Mucosa of gallbladder (tissue), 1 donor: ENCODE measurements around the gene TSPAN2. TPM values are rescaled to one million over a fixed set of nuclear protein-coding genes. Genes with fewer than 3 reads are reported as not detected.

ENCODE experiments used
- DNase-seq: peaks from one replicate; pipeline ENCODE4 v3.0.0-alpha.2; 2020; ENCODE audit warnings: low spot score
- total RNA-seq: library from RNA; stranded (reverse); gene quantifications from one replicate; pipeline ENCODE4 v1.2.1, GENCODE V29; 2021
- donor health status: DM: no; HTN: no; CAD: no.

The TSPAN2 gene
- total RNA-seq, 1 donor from 2014 or later, result 12.1 TPM

DNA sequence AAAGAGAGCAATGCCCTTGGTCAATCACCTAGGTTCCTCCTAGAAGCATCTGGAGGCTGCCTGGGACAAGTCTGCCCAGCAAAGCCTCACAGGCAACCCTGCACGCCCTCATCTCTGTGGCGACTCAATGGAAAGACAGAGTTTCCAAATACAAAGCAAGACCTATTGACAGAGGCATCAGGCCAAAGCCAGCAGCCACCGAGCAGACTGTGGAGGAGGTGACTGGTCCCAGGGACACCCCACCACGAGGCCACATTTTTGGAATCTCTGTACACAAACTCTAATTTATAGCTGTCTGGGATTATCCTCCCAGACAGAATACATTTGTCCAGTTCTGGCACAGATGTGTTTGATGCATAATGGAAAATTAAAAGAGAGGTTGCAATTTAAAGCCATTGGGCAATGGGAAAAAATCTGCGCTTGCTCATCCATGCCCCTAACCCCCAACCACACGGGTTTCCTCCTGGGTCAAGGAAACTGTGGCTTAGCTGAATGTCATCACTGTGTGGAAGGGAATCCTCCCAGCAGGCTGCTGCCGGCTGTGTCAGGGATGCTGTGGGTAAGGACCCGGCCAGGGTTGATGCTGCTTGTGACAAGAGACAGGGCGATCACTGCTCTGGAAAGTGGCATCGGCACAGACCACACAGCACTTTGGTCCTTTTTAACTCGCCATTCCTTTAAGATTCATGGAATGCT is 14.3 kb downstream of the TSPAN2 start:
- DNase-seq, result no peak

GRCh38 chr1:115073298-115074087 is 15.8 kb downstream of the TSPAN2 start:
- no peak for DNase-seq

GRCh38 chr1:115071012-115071664 is 18.2 kb downstream of the TSPAN2 start:
- DNase-seq, result no peak

DNA sequence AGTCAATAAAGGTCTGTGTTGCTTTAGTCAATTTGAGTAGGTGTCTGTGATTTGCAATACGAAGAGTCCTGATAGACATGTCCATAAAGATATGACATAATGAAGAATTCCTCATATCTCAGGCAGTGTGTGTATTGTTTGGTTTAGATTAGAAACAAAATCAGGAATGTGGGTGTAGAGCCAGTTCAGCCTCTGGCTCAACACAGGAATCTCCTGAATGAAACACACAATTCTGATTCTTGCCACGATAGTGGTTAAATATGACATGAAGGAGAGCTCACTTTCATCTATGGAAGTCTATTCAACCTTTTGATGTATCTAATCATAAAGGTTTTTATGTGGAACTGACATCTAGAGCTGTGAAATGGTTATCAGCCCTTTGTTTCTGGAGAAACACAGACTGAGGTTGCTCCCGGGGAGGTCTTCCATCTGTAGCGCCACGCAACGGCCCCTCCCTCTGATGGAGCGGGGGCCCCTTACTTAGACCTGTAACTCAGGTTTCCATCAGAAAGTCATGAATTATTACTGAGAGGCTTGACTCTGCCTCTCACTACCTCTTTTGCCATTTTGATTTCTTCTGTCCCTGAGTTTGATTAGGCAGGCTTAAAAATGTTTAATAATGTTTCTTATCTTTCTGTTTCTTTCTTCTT is 19.5 kb downstream of the TSPAN2 start:
- DNase-seq, result no peak

DNA sequence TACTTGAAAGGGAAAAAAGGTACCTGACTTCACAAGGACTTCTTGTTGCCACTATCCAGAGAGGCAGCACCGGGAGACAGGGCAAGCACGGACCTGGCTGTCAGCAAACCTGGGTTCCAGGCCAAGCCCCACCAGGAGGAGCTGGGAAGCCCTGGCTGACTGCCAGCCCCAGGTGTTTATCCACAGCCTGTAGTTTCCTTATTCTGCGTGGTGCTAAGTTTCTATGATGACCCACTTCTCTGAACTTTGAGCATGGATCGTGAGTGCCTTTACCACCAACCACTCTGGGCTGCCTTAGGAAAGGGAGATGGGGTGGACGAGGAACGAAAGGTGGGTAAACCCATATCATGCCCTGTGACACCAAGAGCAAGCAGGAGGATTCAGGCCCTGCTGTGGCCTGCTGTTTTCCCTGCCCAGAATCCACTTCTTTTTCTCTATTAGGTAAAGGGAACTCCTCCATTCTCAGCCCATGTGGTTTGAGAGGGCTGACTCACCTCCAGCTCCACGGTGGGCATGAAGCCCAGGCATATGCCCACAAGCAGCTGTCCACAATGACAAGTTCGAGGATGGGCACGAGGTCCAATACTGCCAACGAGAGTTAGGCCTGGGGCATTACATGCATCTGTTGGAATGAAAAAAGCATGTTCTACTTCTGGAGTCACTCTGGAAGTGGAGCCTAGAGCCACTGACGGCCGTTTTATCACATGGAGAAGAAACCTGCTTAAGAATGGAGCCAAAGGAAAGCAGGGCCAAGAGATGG is 20.3 kb downstream of the TSPAN2 start:
- DNase-seq, result no peak

GRCh38 chr1:115067161-115067859 is 22.0 kb downstream of the TSPAN2 start:
- no peak for DNase-seq

GRCh38 chr1:115065021-115065420 is 24.3 kb downstream of the TSPAN2 start:
- no peak for DNase-seq

GRCh38 chr1:115064461-115064860 is 24.8 kb downstream of the TSPAN2 start:
- DNase-seq, result no peak

- no peak for DNase-seq
Observed at GRCh38 chr1:115063228-115063901, 25.9 kb downstream of the TSPAN2 start.

- peak; percentile 62 for DNase-seq
Observed at GRCh38 chr1:115062542-115063004, 26.7 kb downstream of the TSPAN2 start.

DNA sequence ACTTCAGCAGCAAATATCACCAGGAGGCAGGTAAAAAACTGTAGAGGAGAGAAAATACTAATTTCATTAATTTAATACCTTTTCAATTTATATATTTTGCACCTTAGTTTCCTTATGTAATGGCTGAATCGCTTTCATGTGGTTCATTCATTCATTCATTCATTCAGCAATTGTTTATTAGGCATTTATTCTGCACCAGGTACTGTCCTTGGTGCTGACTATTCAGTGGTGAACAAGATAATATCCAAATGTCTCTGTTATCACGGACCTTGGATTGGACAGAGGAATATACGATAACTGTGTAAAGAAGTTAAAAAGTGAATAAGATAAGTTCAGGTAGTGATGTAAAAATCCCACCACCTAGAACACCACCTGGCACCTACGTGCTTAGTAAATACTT is 28.8 kb downstream of the TSPAN2 start:
- no peak for DNase-seq

DNA sequence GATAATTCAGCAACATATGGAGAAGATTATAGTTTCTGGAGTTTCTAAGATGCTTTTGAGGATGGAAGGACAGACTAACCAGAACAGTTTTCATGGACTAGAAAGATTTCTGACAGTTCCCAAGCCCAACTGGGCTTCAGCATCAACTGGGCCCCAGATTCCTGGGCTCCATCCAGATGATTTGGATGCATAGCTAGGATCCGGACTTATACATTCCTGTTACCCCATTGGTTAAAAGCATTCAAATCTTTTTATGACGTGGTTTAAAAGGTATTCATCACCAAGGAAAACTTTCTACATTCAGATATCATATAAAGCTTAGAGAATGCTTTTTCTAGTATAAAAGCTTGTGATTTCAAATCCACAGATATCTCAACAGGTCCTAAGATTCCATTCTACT is 30.0 kb downstream of the TSPAN2 start:
- DNase-seq, result no peak

- no peak for DNase-seq
Observed at GRCh38 chr1:115057661-115058254, 31.5 kb downstream of the TSPAN2 start.

DNA sequence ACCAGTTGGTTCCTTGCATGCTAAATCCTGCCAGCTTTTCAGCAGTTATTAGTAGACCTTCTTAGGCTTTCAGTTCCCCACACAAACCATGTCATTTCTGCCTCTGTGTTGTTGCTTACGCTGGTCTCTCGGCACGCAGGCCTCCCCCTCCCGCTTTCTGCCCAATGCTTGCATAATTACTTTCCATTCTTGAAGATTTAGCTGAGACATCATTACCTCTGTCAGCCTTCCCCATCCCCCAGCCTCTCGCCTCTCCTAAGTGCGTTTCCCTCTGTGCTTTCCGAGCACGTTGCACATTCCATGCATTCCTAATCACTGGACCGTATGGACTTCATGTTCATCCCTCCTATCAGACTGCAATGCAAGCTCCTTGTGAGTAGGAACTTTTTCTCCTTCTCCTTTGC is 32.9 kb downstream of the TSPAN2 start:
- peak; percentile 27 for DNase-seq

DNA sequence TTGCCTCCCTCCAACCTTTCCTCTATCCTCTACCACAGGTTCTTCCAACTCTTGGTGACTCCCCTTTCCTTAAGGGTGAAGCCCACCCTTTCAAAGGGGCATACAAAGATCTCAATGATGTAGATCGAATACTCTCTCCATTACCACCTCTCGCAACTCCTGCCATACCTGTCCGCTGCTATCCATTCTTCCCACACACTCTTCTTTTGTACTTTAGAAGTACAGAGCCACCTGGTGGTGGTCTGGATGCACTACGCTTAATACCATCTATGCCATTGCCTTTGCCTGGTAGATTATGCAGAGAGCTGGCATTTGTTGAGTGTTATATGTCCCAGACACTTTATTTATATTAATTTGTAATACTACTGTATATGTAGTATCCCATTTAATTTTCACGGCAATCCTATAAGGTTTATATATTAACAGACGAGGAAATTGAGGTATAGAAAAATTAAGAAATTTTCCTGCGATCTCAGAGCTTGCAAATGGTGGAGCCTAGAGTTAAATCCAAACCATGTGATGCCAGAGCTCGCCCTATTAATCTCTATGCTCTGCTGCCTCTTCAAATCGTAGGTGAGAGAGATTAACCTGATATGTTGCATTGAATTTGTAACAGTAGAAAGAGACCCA is 36.7 kb downstream of the TSPAN2 start:
- peak; percentile 71 for DNase-seq

- DNase-seq, result no peak
Observed at GRCh38 chr1:115051850-115052249, 37.5 kb downstream of the TSPAN2 start.

DNA sequence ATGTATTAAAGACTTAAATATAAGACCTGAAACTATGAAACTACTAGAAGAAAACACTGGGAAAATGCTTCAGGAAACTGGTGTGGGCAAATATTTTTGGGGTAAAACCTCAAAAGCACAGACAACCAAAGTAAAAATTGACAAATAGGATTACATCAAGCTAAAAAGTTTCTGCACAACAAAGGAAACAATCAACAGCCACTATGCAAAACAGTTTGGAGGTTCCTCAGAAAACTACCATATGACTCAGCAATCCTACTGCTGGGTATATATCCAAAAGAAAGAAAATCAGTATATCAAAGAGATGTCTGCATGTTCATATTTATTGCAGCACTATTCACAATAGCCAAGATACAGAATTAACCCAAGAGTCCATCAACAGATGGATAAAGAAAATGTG is 42.6 kb downstream of the TSPAN2 start:
- DNase-seq, result no peak

GRCh38 chr1:115041654-115042053 is 47.6 kb downstream of the TSPAN2 start:
- no peak for DNase-seq

GRCh38 chr1:115040501-115040900 is 48.8 kb downstream of the TSPAN2 start:
- DNase-seq, result no peak
